ENCODE results near the gene NEK7. TPM values are rescaled to one million over a fixed set of nuclear protein-coding genes. Genes with fewer than 3 reads are reported as not detected.

Gene NEK7
- total RNA-seq, 1 donor from 2014 or later = 318 TPM

GRCh38 chr1:198234520-198235251 is 77.9 kb downstream of the NEK7 start:
- DNase-seq (ENCODE audit: low spot score) = no peak
- intact Hi-C loops (cut with DNase I) = no loop called here

GRCh38 chr1:198238121-198238520 is 81.3 kb downstream of the NEK7 start:
- intact Hi-C loops (cut with DNase I) = no loop called here
- DNase-seq (ENCODE audit: low spot score) = no peak

DNA sequence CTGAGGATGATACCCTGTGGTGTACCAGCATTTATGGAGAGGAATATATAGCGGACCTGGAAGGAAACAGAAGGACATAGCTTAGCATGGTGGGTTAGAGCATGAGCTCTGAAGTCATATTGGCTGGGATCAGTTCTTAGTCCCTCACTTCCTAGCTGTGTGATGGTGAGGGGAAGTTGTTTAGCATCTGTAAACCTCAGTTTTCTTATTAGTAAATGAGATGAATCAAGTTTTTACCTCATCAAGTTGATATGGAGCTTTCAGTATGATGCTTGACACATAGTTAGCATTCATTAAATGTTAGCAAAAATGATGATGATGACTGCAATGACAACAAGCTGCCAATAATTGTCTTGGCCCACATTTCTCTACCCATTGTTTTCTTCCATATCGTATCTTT is 84.8 kb downstream of the NEK7 start:
- intact Hi-C loops (cut with DNase I) = no loop called here
- no peak for DNase-seq (ENCODE audit: low spot score)

DNA sequence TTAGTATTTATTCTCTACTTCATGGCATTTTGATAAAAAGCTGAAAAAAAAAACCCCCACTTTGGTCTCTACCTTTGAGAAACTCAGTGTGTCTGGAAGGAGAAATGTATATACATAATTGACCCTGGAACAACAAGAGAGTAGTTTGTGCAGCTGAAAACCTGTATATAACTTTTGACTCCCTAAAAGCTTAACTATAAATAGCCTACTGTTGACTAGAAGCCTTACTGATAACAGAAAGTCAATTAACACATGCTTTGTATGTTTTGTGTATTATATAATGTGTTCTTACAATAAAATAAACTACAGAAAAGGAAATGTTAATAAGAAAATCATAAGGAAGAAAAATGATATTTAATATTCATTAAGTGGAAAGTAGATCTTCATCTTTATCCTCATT is 88.0 kb downstream of the NEK7 start:
- no peak for DNase-seq (ENCODE audit: low spot score)
- intact Hi-C loops (cut with DNase I) = no loop called here

DNA sequence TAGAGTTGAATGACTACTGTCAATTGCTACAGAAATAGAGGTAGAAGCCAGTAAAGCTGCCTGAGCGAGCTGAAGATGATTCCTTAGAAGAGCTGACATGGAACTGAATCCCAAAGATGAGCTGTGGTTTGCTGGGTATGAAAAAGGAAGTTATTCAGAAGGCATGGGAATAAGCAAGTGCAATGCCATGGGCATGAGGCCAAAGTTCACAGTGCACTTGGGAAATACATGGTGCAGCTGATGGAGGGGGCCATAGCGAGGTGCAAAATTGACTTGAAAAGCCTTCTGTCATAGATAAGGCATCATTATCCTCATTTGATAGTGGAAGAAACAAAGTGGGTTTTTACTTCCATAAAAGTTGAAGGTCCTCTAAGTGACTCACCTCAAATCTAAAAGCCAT is 88.6 kb downstream of the NEK7 start:
- intact Hi-C loops (cut with DNase I) = no loop called here
- DNase-seq (ENCODE audit: low spot score) = no peak

DNA sequence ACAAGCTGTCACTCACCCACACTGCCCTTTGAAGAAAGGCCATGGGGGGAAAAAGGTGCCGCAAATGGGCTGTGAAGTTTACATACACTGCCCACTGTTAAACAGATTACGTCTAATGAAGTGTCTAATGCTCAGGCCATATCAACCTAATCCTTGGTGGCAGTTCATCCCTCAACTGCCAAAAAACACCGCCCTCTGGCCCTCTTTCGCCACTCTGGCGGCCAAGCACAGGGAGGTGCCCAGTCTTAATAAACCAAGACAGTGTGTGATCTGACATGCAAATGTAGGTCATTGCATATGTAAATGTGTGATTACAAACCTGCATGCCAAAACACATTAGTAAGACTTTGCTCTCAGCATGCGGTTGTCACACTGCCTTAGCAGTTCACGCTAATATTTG is 89.5 kb downstream of the NEK7 start:
- DNase-seq (ENCODE audit: low spot score) = no peak
- intact Hi-C loops (cut with DNase I) = no loop called here

DNA sequence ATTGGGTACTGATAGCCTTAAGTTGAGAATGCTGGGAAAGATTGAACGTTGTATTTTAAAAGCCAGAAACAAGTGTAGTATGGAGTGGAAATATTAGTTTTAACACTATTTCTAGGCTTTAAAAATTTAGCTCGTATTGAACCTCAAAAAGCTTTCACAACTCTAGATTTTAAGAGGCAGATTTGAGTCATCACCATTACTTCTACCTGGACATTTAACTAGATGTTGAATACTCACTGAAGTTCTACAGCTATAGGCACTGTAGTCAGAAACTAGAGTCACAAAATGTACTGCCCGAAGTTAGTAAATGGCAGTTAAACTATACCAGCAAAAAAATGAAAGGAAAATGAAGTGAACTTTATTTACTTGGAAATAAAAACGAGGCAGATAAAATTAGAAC is 96.5 kb downstream of the NEK7 start:
- intact Hi-C loops (cut with DNase I) = no loop called here
- DNase-seq (ENCODE audit: low spot score) = no peak

DNA sequence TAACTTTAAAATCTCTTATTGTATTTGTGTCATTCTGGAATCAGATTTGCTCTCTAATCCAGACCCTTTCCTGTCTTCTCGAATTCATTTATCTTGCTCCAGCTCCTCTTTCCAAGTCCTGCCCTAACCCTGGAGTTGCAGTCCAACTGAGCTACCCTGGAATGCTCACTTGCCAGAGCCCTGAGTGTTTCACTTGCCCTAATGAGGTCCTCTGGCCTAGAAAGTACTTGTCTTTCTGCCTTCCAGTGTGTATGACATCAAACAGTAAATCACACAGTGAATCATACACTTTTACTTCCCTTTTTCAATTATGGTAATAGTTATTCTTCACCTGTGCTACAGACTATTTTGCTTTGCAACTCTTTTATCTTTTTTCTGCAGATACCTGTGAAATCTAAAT is 96.9 kb downstream of the NEK7 start:
- intact Hi-C loops (cut with DNase I) = no loop called here
- DNase-seq (ENCODE audit: low spot score) = no peak

DNA sequence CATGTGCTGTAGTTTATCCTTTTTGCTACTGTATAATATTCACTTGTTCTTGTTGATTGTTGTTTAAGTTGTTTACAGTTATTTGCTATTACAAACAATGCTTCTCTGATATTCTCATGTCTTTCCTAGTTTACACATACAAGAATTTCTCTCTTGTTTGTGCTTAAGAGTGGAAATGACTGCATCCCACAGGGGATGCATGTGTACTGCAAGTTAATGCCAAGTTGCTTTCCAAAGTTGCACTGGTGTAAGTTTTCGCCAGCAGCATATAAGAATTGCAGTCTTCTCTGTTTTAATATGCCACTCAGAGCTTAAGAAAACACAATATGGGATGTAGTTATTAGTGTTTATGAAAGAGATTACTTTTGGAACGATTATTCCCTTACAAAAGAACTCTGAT is 97.7 kb downstream of the NEK7 start:
- intact Hi-C loops (cut with DNase I) = no loop called here
- DNase-seq (ENCODE audit: low spot score) = no peak

GRCh38 chr1:198254948-198255347 is 98.2 kb downstream of the NEK7 start:
- no peak for DNase-seq (ENCODE audit: low spot score)
- intact Hi-C loops (cut with DNase I) = no loop called here

DNA sequence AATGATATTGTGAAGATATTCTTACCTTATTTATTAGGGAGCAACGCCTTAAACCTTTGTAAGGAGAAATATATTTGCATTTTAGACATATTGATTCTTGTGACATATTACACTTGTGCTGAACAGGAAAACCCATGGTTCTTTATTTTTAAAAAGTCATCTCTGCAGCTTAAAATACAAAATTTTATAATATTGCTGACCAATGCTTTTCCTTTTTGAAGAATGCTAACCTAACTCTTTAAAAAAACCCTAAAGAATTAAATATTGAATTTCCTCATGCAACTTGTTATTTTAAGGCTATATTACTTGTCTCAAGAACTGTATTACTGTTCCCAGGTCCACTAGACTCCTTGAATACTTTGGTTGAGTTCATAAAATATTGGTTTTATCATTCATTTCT is 99.0 kb downstream of the NEK7 start:
- DNase-seq (ENCODE audit: low spot score) = no peak
- intact Hi-C loops (cut with DNase I) = no loop called here

- intact Hi-C loops (cut with DNase I) = no loop called here
- DNase-seq (ENCODE audit: low spot score) = no peak
Measured at GRCh38 chr1:198258491-198258890, 101.7 kb downstream of the NEK7 start.

GRCh38 chr1:198259333-198260074 is 102.7 kb downstream of the NEK7 start:
- no peak for DNase-seq (ENCODE audit: low spot score)
- intact Hi-C loops (cut with DNase I) = no loop called here

GRCh38 chr1:198261886-198262285 is 105.1 kb downstream of the NEK7 start:
- intact Hi-C loops (cut with DNase I) = no loop called here
- no peak for DNase-seq (ENCODE audit: low spot score)

DNA sequence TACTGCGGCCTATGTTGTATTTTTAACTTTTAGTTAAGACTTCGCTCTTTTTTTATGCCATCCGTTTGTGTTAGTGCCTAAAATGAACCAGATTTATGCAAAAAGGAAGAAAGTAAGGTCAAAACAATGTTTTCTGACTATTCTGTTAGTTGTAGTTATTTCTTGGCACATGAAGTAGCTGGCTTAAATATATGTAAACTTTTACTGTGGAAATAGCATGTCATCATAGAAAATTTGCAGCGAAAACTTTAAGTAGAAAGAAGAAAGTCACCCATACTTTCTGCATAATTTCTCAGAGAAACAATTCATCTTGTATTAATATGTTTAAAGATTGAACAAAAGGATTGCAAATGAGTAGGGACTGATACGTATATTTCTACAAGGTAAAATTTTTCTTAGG is 106.4 kb downstream of the NEK7 start:
- intact Hi-C loops (cut with DNase I) = no loop called here
- DNase-seq (ENCODE audit: low spot score) = no peak

- DNase-seq (ENCODE audit: low spot score) = no peak
- intact Hi-C loops (cut with DNase I) = no loop called here
Measured at GRCh38 chr1:198264282-198264681, 107.5 kb downstream of the NEK7 start.

DNA sequence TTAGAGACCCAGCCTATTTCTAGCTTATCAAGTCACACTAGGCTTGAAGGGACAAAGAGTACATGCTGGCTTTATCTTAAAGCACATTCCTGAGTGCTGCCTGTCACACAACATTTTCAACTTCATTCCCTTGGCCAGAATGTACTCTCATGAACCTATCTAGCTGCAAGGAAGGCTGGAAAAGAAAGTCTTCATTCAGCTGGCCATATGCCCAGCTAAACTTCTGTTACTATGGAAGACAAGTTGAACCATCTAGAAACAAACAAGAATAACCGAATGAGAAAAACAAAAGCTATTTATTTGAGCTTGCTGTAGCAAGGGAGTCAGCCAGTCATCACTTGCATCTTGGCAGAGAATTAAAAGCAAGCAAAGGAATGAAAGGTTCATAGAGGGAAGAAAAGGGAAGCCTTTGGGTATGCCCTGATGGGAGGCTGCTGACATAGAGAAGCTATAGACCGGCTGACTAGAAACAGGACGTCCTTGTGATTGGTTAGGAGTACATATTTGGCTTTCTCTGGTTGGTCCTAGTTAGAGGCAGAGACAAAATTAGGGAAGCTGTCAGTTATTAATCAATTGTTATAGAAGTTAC is 108.4 kb downstream of the NEK7 start:
- DNase-seq (ENCODE audit: low spot score) = no peak
- intact Hi-C loops (cut with DNase I) = loop anchor here (5.0 kb wide), 1 partner anchor 108 kb away; the partner anchor contains the start of gene NEK7

- DNase-seq (ENCODE audit: low spot score) = no peak
- intact Hi-C loops (cut with DNase I) = loop anchor here (5.0 kb wide), 1 partner anchor 110 kb away; the partner anchor contains the start of gene NEK7
Measured at GRCh38 chr1:198267056-198267455, 110.3 kb downstream of the NEK7 start.

DNA sequence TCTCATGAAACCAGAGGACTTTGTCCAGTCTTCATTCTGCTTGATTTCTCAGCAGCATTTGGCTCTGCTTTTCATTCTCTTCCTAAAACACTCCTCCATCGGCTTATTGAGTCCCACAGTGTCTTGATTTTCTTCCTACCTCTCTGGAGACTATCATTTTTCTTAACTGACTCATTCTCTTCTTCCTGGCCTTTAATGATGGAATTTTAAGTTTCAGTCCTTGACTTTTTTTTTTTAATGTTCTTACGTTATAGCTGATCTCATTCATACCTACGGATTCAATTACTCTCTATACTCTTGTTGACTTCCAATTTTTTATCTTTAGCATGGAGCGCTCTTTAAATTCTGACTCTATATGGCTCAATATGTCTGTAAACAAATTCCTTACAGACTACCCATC is 111.1 kb downstream of the NEK7 start:
- intact Hi-C loops (cut with DNase I) = loop anchor here (5.0 kb wide), 1 partner anchor 111 kb away; the partner anchor contains the start of gene NEK7
- DNase-seq (ENCODE audit: low spot score) = no peak

- DNase-seq (ENCODE audit: low spot score) = no peak
- intact Hi-C loops (cut with DNase I) = loop anchor here (5.0 kb wide), 1 partner anchor 112 kb away; the partner anchor contains the start of gene NEK7
Measured at GRCh38 chr1:198268784-198269645, 112.2 kb downstream of the NEK7 start.
